IPS-15b (cell line): ENCODE data around the gene PKN3.
"Not testable (repeated sequence)": the region's sequence is repeated elsewhere in the genome, so short reads cannot be mapped to it uniquely, and the experiment has no call there.

Experiments
- H3K27me3 ChIP-seq: one replicate; pipeline ENCODE4 v1.6.1; 2013; ENCODE audit warnings: low read length; ENCODE audit not compliant: control insufficient read depth, insufficient read depth
- H3K36me3 ChIP-seq: one replicate; pipeline ENCODE4 v1.6.1; 2013; ENCODE audit warnings: low read length; ENCODE audit not compliant: control insufficient read depth, insufficient read depth
- H3K4me1 ChIP-seq: one replicate; pipeline ENCODE4 v1.6.1; 2013; ENCODE audit warnings: mild to moderate bottlenecking, low read length; ENCODE audit not compliant: control insufficient read depth, insufficient read depth
- H3K4me3 ChIP-seq: one replicate; pipeline ENCODE4 v1.5.1; 2013; ENCODE audit warnings: low read depth, low read length
- H3K9ac ChIP-seq: one replicate; pipeline ENCODE4 v1.6.1; 2013; ENCODE audit warnings: low read depth, mild to moderate bottlenecking, low read length
- H3K9me3 ChIP-seq: one replicate; pipeline ENCODE4 v1.6.1; 2013; ENCODE audit warnings: mild to moderate bottlenecking, low read length; ENCODE audit not compliant: control insufficient read depth, insufficient read depth

PKN3 gene

DNA sequence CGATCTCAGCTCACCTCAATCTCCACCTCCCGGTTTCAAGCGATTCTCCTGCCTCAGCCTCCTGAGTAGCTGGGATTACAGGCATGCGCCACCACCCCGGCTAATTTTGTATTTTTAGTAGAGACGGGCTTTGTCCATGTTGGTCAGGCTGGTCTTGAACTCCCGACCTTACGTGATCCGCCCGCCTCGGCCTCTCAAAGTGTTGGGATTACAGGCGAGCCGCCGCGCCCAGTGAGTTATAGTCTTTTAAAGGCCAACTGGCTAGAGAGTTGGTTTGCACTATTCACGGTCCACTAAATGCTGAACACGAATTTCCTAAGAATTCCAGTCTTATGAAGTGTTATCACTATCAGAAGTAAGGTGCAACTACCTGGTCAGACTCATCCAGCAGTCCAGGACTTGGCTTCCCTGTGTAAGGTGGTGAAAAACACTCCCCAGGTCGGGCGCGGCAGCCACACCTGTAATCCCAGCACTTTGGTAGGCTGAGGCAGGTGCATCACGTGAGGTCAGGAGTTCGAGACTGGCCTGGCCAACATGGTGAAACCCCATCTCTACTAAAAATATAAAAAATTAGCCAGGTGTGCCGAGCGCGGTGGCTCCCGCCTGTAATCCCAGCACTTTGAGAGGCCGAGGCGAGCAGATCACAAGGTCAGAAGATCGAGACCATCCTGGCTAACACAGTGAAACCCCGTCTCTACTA is 3.1 kb upstream of the PKN3 start:
- H3K9ac ChIP-seq, H3K9me3 ChIP-seq, H3K36me3 ChIP-seq, H3K4me1 ChIP-seq, H3K27me3 ChIP-seq, H3K4me3 ChIP-seq: not testable (repeated sequence)

DNA sequence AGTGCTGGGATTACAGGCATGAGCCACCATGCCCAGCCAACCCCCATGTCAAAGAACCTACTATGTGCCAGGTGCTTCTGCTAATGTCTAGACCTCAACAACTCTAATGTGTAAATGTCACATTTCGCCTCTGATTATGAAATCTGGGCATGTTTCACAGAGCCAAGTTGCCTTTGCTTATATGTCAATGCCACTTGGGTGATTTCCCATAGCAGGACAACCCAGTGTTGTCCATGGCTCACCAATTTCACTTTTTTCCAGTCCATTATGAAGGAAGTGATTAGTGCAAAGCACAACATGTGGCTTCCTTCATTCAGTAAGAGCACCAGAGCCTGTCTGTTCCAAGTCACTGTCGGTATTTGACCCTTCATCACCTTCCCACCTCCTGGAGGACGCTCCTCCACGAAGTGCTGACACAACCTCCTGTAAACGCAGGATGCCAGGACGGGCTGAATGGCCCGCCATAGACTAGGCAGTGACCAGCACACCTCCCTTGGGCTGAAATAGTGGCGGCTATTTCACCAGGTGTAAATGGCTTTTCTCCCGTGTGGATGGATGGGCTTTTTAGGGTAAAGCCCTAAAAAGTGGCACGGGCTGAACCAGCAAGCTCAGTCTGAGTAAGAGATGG is 962 bp upstream of the PKN3 start:
- Histone ChIP-seq H3K4me3 (no peak overlapping the region), H3K9ac (no peak overlapping the region), H3K27me3 (no peaks in the 10 kb centered on the region), H3K36me3 (peaks cover 2% of the 10 kb centered on the region), H3K9me3 (no peaks in the 10 kb centered on the region), H3K4me1 (no peaks in the 10 kb centered on the region)

DNA sequence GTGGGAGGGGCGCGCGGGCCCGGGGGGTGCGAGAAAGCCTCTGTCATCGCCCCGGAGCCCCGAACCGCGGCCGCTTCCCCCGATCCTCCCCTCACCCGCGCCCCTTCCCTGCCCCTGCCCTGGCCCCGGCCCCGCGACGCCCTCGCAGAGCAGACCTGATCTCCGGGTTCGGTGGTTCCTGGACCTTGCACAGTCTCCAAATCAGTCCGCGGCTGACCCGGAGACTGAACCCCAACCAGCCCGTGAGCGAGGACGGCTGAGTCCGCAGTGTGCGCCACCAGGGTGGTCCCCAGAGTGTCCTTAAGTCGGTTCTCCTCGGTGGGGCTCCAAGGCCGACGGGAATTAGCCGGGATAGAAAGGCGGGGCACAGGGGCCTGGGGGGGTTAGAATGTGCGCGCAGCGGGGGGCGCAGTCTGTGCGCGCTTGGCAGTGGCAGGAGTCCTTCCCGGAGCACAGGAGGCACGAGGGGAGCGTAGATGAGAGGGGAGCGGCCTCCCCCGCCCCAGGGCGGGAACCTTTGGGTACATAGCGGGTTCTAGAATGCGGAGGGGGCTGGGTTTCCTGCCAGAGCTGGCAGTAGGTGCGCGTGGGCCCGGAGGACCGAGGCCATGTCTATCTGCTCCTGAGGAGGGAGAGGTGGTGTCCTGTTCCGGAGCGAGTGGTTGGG is 779 bp downstream of the PKN3 start:
- H3K27me3 ChIP-seq, result no peaks in the 10 kb centered on the region
- H3K9me3 ChIP-seq, result no peaks in the 10 kb centered on the region
- H3K4me1 ChIP-seq, result no peaks in the 10 kb centered on the region
- H3K36me3 ChIP-seq, result peaks cover 9% of the 10 kb centered on the region
- peak overlapping the region; percentile 69 for H3K4me3 ChIP-seq
- H3K9ac ChIP-seq, result peak overlapping the region; percentile 16

DNA sequence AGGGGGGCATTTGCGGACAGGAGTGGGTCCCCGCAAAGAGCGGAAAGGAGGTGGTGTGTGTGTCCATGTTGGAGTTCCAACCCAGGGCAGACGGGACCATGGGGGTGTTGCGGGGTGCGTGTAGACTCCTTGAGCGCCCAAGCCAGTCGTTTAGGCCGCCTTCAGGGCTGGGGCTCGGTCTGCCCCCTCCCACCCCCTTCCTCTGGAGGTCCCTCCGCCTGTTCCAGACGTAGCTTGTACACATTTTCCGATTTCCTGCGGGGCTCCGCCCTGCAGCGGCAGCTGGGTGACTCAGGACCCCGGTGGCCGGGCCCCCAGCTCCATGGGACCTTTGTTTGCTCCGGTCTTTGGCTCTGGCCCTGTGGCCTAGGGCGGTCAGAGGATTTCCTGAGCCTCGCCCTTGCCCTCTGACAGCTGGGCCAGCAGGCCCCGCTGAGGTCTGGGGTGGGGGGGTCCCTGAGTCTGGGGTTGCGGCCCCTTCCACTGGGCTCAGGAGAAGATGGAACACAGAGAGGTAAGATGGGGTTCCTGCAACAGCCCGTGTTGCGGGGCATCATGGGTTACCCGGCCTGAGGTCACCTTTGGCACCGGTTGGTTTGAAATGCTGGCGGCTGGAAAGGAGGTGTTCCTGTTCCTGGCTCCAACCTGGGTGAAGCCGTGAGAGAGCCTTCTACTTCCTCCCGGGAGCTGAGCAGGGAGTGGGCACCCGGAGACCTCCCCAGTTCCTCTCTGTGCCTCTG is 1.5 kb downstream of the PKN3 start:
- Histone ChIP-seq H3K4me3 (peak overlapping the region; percentile 69), H3K4me1 (no peaks in the 10 kb centered on the region), H3K9me3 (no peaks in the 10 kb centered on the region), H3K36me3 (peaks cover 9% of the 10 kb centered on the region), H3K27me3 (no peaks in the 10 kb centered on the region), H3K9ac (peak overlapping the region; percentile 16)

DNA sequence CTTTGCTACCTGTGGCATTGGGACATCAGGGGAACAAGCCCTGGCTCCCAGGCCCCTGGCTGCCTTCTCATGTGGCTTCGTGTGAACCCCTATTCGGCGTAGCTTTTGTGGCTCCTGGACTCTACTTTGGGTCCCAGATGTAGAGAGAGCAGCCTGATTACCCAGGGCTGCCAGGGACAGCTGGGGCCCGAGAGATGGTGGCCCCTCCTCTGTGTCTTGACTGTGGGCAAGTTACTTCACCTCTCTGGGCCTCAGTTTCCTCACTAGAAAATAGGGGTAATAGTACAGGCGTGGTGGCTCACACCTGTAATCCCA is 2.0 kb downstream of the PKN3 start:
- H3K9ac ChIP-seq, result no peak overlapping the region
- peaks cover 9% of the 10 kb centered on the region for H3K36me3 ChIP-seq
- H3K4me1 ChIP-seq, result no peaks in the 10 kb centered on the region
- no peaks in the 10 kb centered on the region for H3K27me3 ChIP-seq
- H3K9me3 ChIP-seq, result no peaks in the 10 kb centered on the region
- no peak overlapping the region for H3K4me3 ChIP-seq

DNA sequence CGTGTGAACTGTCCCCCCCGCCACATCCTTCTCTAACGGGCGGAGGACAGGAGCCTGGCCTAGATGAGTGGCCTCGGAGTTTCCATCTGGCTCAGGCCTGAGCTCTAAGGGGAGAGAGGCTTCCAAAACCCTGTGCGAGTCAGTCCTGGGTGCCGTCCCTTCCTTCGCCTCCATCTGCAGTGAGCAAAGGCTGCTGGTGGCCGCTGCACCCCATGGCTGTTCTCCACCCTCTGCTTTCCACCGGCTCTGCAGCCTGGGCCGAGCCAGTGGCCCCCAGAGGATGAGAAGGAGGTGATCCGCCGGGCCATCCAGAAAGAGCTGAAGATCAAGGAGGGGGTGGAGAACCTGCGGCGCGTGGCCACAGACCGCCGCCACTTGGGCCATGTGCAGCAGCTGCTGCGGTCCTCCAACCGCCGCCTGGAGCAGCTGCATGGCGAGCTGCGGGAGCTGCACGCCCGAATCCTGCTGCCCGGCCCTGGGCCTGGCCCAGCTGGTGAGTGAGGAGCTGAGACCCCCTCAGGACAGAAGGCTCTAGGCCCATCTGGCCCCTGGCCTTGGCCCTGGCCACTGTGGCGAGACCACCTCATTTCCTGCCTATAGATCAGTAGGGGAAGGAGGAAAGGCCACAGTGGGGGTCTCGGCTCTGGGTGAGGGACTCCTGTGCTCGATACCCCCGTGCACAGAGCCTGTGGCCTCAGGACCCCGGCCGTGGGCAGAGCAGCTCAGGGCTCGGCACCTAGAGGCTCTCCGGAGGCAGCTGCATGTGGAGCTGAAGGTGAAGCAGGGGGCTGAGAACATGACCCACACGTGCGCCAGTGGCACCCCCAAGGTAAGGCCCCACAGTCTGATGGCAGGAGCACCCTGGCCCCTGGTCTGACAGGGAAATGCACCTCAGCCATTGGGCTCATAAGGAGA is 3.0 kb downstream of the PKN3 start:
- no peaks in the 10 kb centered on the region for H3K4me1 ChIP-seq
- H3K9ac ChIP-seq, result no peak overlapping the region
- H3K36me3 ChIP-seq, result peaks cover 9% of the 10 kb centered on the region
- H3K9me3 ChIP-seq, result no peaks in the 10 kb centered on the region
- no peaks in the 10 kb centered on the region for H3K27me3 ChIP-seq
- no peak overlapping the region for H3K4me3 ChIP-seq

DNA sequence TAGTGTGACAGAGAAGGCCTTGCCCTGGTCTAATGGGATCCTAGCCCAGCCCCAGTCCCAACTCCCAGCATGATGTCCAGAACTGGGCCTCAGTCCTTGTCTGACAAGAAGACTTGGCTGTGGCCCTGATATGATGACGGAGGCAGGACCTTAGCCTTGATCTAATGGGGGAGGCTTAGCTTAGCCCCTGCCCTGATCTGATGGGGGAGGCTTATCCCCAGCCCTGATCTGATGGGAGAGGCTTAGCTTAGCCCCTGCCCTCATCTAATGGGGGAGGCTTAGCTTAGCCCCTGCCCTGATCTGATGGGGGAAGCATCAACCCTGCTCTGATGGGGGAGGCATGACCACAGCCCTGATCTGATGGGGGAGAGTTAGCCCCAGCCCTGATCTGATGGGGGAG is 3.7 kb downstream of the PKN3 start:
- no peaks in the 10 kb centered on the region for H3K27me3 ChIP-seq
- H3K9me3 ChIP-seq, result no peaks in the 10 kb centered on the region
- peaks cover 9% of the 10 kb centered on the region for H3K36me3 ChIP-seq
- no peak overlapping the region for H3K9ac ChIP-seq
- no peak overlapping the region for H3K4me3 ChIP-seq
- H3K4me1 ChIP-seq, result no peaks in the 10 kb centered on the region

DNA sequence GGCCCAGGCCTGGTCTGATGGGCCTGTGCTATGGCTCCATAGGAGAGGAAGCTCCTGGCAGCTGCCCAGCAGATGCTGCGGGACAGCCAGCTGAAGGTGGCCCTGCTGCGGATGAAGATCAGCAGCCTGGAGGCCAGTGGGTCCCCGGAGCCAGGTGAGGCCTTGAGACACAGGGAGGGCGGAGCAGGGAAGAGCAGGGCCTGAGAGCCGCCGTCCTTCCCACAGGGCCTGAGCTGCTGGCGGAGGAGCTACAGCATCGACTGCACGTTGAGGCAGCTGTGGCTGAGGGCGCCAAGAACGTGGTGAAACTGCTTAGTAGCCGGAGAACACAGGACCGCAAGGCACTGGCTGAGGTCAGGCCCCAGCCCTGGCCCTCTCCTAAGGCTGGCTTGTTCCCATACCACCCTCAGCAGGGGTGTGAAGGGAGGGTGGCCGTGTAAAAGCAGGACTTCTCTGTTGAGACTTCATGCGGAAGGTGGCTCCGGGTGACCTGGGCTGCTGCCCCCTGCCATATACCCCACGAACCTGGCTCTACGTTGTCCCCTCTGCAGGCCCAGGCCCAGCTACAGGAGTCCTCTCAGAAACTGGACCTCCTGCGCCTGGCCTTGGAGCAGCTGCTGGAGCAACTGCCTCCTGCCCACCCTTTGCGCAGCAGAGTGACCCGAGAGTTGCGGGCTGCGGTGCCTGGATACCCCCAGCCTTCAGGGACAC is 4.5 kb downstream of the PKN3 start:
- H3K9me3 ChIP-seq, result no peaks in the 10 kb centered on the region
- peaks cover 9% of the 10 kb centered on the region for H3K36me3 ChIP-seq
- no peak overlapping the region for H3K9ac ChIP-seq

DNA sequence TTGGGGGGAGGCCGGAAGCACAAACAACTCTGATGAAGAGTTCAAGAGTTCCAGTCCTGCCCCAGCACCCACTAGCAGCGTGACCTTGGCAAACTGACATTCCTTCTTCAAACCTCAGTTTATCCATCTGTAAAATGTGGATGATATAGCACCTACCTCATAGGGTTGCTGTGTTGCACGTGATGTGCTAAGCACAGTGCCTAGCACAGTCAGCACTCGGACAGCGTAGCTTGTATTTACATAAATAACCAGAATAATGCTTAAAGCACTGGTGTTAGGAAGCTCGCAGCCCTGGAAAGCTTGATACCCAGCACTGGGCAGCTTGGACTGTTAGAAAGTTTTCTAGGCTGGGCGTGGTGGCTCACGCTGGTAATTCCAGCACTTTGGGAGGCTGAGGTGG is 5.1 kb downstream of the PKN3 start:
- no peak overlapping the region for H3K9ac ChIP-seq
- H3K4me1 ChIP-seq, result no peaks in the 10 kb centered on the region
- no peaks in the 10 kb centered on the region for H3K9me3 ChIP-seq
- no peaks in the 10 kb centered on the region for H3K27me3 ChIP-seq
- peaks cover 9% of the 10 kb centered on the region for H3K36me3 ChIP-seq
- H3K4me3 ChIP-seq, result no peak overlapping the region

More for the DNA sequence above, 4.5 kb downstream of the PKN3 start:
- Histone ChIP-seq H3K27me3 (no peaks in the 10 kb centered on the region), H3K4me1 (no peaks in the 10 kb centered on the region), H3K4me3 (no peak overlapping the region)

DNA sequence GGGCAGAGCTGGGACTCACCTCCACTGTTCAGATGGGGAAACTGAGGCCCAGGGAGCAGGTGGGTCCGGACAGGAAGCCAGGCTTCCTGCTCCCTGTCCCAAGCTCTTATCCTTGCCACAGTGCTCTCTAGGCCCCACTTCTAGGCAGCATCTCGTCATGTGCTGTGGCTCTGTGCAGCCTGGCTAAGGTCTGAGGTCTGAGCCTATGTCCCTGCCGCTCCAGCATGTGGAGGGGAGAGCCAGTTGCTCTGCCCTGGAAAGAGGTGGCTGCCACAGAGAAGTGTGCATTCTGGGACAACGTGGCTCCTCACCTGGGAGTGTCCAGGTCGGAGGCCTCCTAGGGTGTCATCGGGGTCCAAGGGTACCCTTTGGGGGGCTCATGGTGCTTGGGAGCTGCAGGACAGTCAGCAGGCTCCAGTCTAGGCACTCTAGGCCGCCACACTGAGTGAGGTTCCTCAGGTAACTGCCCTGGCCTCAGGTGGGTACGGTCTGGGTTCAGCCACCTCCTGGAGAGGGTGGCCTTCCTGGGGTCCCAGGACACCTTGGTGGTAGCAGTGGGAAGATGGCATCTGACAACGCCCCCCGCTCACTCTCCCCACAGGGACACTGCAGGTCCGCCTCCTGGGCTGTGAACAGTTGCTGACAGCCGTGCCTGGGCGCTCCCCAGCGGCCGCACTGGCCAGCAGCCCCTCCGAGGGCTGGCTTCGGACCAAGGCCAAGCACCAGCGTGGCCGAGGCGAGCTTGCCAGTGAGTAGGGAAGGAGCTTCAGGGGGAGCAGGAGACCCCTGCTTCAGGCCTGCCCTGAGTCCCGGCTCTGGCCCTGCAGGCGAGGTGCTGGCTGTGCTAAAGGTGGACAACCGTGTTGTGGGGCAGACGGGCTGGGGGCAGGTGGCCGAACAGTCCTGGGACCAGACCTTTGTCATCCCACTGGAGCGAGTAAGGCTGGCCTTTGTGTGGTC is 10.4 kb downstream of the PKN3 start:
- Histone ChIP-seq H3K4me1 (no peaks in the 10 kb centered on the region), H3K4me3 (no peak overlapping the region), H3K9me3 (no peaks in the 10 kb centered on the region), H3K9ac (no peak overlapping the region), H3K36me3 (peaks cover 10% of the 10 kb centered on the region), H3K27me3 (no peaks in the 10 kb centered on the region)
